ENCODE measurements around the gene ELAVL1. TPM values are rescaled to one million over a fixed set of nuclear protein-coding genes. Genes with fewer than 3 reads are reported as not detected.

ELAVL1 gene
- total RNA-seq, 1 experiment from 2014 or later = 42.3 TPM

DNA sequence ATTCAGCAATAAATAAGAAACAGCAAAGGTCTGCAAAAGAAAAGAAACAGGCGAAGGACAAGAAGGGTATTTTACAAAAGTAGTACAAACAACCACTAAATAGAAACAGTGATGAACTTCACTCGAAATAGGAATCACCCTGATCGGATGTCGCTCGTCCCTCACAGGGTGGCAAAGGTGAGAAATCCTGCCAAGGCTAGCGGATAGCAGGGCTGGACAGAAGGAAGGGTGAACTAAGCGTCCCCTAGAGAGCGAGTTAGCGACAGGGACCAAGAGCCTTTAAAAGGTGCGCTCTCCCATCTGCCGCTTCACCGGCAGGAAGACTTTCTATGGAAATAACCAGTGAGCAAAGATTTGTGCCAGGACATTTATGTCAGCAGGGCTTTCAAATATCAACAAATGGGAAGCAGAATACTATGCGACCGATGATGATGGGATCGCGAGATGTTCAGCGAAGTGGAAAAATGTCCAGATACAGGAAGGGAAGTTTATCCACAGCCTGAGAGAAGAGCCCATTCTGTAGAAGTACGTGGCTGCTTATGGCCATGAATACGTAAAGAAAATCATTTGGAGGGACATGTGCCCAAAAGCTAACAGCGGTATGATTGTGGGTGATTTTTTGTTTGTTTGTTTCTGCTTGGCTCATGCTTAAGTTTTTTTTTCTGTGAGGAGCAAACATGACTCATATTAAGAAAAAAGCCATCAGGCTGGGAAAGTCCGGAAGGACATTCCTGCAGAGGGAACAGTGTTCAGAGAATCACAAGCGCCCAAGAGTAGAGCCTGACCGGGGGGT, 18.9 kb downstream of the ELAVL1 start:
- no peak for DNase-seq (ENCODE audit: low spot score)

DNA sequence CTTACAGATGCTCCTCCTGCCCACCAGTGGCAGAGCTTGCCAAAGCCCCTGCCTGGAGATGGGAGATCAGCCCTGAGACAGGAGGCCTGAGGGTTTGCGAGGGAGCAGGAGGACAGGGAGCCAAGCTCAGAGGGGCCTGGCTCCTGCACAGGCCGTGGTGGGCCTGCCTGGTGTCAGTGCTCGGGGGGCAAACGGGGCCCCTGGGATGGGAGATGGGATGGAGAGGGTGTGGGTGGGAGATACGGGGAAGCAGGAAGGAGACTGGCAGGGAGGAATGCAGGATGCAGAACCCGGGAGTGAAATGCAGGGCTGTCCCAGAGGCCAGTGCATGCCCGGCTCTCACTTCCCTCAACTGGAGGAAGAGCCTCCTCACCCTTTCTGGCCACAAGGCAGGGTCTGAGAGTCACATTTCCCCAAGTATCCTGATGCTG, 19.9 kb downstream of the ELAVL1 start:
- no peak for DNase-seq (ENCODE audit: low spot score)

DNA sequence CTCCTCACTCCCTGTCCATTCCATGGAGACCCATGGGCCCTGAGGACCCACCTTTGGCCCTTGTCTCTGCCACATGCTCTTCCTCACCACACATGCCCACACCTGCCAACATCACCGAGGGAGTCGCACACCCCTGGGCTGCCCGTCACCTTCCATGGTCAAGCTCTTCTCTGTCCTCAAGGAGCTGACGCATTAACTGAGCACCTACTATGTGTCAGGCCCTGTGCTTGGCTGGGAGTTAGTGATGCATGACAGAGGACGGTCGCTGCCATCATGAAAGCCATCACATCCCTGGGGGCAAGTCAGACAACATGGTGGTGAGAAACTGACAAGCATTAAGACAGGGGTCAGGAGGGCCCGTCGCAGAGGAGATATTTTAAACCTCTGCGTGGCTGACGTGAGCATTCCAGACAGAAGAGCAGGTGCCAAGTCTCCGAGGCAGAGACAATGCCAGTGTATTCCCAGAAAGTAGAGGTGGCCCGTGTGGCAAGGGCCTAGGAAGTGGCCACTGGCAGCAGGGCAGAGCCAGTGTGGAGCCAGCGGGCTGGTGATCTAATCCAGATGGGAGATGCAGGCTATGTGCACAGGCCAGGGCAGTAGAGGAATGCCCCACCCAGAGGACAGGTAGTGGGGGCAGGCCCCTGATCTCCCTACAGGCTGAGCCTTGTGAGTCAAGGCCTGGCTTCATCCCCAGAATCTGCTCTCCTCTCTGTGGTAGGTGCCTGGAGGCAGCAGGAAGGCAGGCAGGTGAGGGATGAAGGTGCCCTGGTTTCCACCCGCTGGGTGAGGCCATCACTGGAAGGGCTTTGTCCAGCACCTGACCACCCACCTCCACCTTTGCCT, 21.2 kb downstream of the ELAVL1 start:
- DNase-seq (ENCODE audit: low spot score) = no peak

DNA sequence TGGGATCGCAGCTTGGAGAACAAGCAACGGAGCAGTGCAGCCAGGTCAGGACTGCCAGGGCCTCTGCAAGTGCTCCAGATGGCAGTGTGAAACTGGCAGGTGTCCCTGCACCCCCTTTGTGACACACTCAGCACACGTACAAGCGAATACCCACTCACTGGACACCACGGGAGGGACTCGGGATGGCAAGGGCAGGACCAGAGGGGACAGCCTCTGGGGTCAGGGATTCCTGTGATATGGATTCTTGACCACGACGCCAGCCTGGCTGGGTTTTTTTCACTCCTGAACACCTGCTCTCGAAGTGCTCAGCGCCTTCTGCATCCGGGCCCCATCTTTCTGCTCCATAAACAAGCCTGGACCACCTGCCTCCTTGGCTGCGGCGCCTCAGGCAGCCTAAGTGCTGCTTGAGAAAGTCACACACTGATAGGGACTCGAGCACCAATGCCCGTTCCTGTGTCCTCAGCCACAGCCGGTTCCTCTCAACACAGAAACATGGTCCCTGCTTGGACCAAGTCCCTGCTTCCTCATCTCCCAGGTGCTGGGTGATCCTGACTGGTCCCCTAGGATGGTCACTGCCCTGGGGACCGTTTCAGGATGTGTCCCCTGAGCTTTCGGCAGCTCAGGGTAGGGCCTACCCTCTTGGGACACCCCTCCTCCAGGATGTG, 22.0 kb downstream of the ELAVL1 start:
- no peak for DNase-seq (ENCODE audit: low spot score)

DNA sequence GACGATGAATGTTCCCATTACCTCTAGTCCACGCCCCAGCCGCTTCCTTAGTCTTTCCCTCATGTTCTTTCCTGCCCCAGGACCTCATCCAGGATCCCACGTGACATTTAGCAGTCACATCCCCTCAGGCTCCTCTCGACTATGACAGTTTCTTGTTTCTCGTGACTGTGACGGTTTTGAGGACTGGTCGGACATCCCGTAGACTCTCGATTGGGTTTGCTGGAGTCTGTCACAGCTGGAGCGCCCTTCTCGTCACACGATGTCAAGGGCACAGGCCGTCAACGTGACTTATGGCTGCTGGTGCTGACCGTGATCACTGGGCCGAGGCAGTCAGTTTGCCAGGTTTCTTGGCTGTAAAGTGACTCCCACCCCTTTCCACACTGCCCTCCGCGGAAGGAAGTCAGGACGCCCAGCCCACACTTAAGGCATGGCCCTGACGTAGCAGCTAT, 22.8 kb downstream of the ELAVL1 start:
- no peak for DNase-seq (ENCODE audit: low spot score)

DNA sequence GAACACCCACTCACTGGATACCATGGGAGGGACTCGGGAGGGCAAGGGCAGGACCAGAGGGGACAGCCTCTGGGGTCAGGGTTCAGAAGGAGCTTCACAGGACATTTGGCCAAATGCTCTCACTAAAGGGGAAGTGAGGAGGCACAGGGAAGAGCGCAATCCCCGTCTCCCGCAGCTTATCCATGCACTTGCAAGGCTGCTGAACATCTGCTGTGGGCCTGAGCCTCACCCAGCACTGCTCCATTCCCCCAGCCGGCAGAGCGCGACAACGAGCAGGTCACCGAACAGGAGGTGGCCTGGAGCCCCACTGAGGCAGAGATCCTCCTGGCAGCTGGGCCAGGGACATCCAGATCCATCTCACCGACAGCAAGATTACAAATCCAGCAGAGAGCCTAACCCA, 23.3 kb downstream of the ELAVL1 start:
- DNase-seq (ENCODE audit: low spot score) = no peak

DNA sequence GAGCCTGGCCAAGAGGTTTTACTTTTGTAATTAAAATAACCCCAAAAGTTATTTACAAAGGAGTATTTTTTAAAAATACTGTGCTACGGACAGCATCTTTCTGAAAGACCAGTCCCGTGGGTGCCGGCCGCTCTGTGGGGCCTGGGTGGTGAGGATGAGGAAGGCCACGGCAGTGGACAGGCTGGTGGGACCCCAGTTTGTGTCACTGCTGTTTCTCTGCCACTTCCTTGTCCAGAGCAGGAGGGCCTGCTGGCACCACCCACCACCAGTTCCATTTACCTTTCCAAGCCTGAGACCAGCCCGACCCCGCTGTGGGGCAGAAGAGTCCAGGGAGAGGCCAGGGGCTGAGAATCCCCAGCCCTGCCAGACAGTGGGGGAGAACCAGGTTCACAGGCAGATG, 23.8 kb downstream of the ELAVL1 start:
- DNase-seq (ENCODE audit: low spot score) = no peak

DNA sequence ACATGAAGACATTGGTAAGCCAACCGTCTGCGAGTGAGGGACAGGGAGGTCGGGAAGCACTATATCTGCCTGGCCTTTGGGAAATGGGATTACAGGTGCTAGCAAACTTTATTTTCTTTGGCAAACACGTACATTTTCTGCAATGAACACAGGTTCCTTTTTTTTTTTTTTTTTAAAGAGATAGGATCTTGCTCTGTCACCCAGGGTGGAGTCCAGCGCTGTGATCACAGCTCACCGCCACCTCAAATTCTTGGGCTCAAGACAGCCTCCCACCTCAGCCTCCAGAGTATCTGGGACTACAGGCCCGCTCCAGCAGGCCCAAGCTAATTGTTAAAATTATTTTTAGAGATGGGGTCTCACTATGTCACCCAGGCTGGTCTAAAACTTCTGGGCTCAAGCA, 24.2 kb downstream of the ELAVL1 start:
- DNase-seq (ENCODE audit: low spot score) = no peak

DNA sequence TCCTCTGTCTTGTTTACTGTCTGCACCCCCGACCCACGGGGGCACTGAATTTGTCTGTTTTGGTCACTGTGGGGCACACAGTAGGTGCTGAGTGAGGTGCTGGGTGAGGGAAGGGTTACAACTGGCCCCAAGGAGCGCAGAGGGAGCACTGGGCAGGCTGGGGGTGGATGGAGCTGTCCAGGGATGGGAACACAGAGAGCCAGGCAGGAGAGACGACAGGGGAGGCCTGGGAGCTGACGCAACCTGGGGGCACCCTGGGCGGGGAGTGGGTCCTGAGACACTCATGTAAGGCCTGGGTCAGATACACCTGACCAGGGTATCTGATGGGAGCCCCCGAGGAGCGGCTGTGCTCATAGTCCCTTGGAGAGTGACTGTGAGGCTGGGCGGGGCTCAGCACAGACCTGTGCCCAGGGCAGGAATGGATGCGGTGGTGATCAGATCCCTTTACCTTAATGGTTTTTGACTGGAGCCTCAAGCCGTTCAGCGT, 24.8 kb downstream of the ELAVL1 start:
- no peak for DNase-seq (ENCODE audit: low spot score)

DNA sequence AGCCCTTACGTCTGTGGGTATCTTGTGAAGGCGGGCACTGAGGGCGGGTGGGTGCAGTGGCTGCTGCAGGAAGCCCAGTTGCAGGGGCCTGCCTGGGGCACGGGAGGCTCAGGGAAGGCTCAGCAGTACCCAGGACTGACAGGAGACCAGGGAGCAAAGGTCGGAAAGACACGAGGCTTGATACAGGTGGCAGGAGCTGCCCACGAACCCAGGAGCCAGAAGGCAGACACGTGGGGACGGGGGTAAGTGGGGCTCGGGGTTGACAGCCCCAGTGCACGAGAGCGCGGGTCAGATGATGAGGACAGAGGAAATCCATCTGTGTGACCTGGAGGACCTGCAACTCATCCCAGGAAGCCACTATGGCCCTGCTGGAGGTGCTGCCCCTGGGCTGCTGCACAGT, 25.3 kb downstream of the ELAVL1 start:
- DNase-seq (ENCODE audit: low spot score) = no peak

DNA sequence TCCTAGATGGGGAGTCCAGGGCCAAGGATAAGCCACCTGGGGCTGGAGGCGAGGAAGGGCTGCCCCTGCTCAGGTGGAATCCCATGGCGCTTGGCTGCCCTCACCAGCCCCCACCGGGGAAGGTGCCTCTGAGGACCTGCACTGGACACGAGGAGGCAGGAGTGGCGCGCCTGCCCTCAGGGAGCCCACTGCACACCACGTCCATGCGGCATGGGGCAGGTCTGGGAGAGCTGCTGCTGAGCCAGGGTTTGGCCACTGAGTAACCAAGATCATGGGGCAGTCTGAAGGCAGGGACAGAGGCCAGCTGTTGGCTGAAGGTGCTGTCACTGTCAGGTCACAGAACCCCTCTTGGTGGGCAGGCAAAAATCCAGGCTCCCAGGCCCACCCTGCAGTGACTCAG, 25.9 kb downstream of the ELAVL1 start:
- no peak for DNase-seq (ENCODE audit: low spot score)

DNA sequence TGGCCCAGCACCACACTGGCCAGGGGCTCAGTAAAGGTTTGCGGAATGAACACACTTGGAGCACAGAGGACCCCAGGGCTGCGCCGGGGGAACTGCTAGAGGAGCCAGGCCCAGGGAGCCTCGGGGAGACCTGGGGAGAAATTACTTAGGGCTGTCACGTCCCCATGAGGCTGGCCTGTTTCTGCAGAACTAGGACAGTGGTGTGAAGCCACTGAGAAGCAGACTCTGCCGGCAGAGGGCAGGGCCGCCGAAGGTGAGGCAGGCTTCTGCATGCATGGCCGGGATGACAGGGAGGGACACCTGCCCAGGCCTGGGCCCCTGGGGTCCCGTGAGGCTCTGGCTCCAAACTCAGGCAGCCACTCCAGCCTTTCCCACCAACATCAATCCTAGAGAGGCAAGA, 26.4 kb downstream of the ELAVL1 start:
- no peak for DNase-seq (ENCODE audit: low spot score)

DNA sequence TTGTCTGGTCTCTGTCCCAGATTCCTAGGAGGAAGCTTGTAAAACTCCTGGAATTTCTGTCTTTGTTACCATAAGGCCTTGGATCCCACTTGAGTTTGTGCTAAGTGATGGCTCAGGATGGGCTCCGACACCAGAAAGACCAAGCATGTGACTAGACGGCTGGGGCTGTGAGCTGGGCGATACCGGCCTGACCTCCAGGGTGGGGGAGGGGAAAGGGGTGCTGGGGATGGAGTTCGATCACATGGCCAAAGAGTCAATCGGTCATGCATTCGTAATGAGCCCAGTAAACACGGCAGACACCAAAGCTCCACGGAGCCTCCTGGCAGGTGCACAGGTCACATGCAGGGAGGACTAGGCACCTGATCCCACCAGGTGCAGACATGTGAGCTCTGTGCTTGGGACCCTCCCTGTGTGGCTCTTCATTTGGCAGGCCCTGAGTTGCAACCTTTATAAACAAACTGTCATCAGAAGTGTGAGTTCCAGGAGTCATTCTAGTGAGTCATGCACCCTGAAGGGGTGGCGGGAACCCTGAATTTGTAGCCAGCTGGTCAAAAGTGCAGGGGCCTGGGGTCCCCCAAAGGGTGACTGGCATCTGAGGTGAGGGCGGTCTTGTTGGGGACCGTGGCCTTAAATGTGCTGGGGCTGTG, 27.1 kb downstream of the ELAVL1 start:
- no peak for DNase-seq (ENCODE audit: low spot score)

DNA sequence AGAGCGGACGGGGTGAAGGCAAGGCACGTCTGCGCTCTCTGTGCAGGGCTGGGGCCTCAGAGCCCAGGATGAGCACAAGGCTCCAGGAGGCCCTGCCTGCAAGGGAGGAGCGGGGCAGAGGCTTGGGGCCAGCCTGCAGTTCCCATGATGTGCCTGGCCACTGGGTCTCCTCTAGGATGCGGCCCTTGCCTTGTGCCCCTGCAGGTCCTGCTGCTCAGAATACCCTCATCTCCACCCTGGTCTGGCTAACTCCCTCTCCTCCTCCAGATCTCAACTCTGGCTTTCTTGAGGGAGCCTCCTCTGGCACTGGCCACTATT, 27.8 kb downstream of the ELAVL1 start:
- no peak for DNase-seq (ENCODE audit: low spot score)

DNA sequence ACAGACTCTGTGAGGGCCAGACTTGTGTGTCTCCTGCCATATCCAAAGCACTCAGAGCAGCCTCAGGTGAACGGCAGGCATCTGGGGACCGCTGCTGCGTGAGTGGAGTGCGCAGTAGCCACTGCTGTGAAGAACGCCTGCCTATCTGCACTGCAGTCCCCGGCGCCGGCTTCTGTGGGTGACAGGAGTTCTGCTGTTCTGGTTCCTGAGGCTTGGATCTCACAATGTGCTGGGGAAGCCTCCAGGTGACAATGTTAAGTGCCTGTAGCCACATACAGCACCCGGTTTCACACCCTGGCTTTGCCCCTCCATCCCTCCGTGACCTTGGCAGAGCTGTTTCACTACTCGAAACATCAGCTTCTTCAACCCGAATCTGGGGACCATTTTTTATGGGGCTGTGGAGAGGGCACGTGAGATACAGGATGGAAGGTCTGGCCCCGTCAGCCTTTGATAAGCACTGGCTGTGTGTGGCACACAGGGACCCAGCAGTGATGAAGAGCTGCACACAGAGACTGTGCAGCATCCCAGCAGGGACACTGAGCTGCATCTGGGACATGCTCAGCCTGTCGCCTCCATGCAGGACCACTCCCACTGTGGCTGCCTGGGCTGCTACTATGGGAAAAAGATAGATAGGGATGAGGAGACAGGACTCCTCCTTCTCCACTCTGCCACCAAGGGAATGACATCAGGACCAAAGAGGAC, 28.3 kb downstream of the ELAVL1 start:
- DNase-seq (ENCODE audit: low spot score) = no peak

DNA sequence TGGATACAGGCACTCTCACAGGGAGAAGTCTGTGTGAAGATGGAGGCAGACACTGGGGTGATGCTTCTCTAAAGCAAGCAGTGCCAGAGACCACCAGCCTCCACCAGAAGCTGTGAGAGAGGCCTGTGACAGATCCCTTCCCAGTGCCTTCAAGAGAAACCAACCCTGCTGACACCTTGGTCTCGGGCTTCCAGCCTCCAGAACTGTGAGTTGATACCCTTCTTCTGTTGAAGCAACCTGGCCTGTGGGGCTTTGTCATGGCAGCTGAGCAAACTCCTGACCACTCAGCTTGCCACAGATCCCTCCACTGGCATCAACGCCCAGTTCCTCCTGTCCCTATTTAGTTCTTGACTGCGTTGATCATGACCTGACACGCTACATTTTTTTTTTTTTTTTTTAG, 29.0 kb downstream of the ELAVL1 start:
- DNase-seq (ENCODE audit: low spot score) = no peak

DNA sequence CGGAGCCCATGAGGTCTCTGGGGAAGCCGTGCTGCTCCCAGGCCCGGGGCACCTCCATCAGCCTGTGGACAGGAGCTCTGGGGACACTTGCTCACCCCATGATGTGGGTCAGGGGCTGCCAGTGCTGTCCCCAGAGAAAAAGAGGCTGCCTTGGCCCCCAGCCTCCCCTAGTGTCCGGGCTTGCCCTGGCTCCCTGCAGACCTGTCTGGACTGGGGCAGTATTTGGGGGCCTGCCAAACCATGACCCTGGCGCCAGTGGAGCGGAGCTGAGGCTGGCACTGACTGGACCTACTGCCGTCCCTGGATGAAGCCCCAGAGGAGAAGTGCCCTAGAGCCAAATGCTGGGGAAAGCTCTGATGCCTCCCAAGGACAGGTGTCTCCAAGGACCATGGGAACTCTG, 30.4 kb downstream of the ELAVL1 start:
- no peak for DNase-seq (ENCODE audit: low spot score)

DNA sequence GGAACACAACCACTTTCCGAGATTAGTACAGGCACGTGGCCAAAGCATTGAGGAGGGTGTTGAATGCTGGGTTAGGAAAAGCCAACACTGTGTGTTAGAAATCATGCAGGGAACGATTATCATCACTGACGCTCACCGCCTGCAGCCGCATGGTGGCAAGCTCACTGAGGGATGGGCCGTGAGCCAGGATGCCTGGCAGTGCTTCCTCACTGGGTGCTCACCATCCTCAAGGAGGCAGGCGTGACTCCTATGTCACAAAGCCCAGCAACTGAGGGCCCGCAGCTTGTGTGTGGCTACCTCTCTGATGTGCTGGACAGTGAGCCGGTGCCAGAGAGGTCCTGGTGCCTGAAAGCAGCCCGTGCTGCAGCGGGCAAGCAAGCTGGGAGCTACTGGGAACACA, 31.6 kb downstream of the ELAVL1 start:
- no peak for DNase-seq (ENCODE audit: low spot score)

DNA sequence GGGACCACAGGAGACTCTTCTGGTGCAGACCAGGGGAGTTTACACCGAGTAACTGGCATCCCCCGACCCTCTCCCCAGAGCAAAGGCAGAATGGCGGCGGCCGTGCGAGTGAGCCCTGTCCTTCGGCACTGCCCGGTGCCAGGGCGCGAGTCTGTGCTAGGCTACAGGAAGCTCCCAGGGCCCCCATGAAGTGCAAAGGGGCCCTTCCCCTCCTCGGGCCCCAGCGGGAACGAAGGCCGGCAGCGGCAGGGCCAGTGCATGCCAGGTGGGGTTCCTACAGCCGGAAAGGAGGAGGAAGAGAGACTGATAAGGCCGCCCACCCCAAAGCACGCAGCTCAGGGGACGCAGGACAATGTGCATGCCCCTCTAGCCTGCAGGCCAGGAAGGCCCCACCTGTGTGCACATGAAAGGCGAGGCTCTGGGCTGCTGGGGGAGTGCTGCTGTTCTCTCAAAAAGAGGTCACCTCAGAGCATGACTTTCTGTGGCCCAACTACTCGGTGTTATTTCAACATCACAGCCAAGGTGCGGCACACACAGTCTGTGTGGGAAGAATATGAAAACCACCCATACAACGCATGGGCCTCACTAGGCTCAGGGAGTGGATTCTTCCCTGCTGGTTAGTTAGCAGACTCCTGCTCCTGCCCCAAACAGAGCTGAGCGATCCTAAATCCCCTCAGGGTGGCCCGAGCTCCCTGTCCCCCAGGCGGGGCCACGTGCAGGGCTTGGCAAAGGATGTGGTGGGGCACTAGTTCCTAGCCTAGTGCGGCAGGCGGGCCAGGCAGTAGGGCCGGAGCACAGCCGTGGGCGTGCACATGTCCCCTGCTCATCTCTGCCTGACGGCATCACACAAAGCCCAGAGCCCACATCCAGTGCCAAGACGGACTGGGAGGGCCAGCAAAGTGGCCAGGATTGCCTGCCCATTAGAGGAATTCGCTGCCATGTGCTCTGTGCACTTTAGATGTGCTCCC, 33.6 kb downstream of the ELAVL1 start:
- DNase-seq (ENCODE audit: low spot score) = no peak
